A549 (cell line): ENCODE results near the gene ITPRID2.

Source experiments
- BHLHE40 ChIP-seq: IDR thresholded peaks from 2 replicates; pipeline ENCODE4 v1.6.1; 2012; ENCODE audit warnings: low read depth, low read length, inconsistent platforms
- CHD2 ChIP-seq: fragments of 150-350 bp; IDR thresholded peaks from 2 replicates; pipeline ENCODE4 v1.6.1; 2014; ENCODE audit warnings: low read length; ENCODE audit not compliant: partially characterized antibody
- EP300 ChIP-seq, 2 experiments: fragments of >200 bp; sonication (Bioruptor Twin); formaldehyde crosslinking; IDR thresholded peaks; 2 replicates in 1 of 2; 3 replicates in 1 of 2; pipeline ENCODE4 v1.6.1; 2016 to 2017
- ESRRA ChIP-seq: fragments of 150-350 bp; IDR thresholded peaks from 2 replicates; pipeline ENCODE4 v1.6.1; 2014; ENCODE audit warnings: mild to moderate bottlenecking, low read length, borderline replicate concordance
- JUNB ChIP-seq: fragments of >200 bp; sonication (Bioruptor Twin); formaldehyde crosslinking; IDR thresholded peaks from 2 replicates; pipeline ENCODE4 v1.6.1; 2016
- MAZ ChIP-seq: fragments of 150-350 bp; IDR thresholded peaks from 2 replicates; pipeline ENCODE4 v1.6.1; 2014; ENCODE audit warnings: antibody characterized with exemption, low read depth, low read length, borderline replicate concordance
- NR3C1 ChIP-seq: fragments of >200 bp; sonication (Bioruptor Twin); formaldehyde crosslinking; IDR thresholded peaks from 3 replicates; pipeline ENCODE4 v1.6.1; 2017
- POLR2A ChIP-seq: IDR thresholded peaks from 2 replicates; pipeline ENCODE4 v1.6.1; 2012; ENCODE audit warnings: mild to moderate bottlenecking, low read length
- TF ChIP-seq, protein P1 (sequence below): fragments of >200 bp; sonication (Bioruptor Twin); formaldehyde crosslinking; IDR thresholded peaks from 3 replicates; pipeline ENCODE4 v1.5.1; 2016
- TF ChIP-seq, protein P2 (sequence below): fragments of 450-650 bp; IDR thresholded peaks from 2 replicates; pipeline ENCODE4 v1.6.1; 2014; ENCODE audit warnings: antibody characterized with exemption

GRCh38 chr2:181907057-181907456, 15.5 kb downstream of the ITPRID2 start:
- TF ChIP-seq BHLHE40 (no peak), EP300 (IDR thresholded peaks at IDR 0.05) (no peak), ESRRA (no peak), CHD2 (no peak), MAZ (no peak), NR3C1 (no peak), JUNB (no peak), POLR2A (no peak)
- TF ChIP-seq, protein P1, sequence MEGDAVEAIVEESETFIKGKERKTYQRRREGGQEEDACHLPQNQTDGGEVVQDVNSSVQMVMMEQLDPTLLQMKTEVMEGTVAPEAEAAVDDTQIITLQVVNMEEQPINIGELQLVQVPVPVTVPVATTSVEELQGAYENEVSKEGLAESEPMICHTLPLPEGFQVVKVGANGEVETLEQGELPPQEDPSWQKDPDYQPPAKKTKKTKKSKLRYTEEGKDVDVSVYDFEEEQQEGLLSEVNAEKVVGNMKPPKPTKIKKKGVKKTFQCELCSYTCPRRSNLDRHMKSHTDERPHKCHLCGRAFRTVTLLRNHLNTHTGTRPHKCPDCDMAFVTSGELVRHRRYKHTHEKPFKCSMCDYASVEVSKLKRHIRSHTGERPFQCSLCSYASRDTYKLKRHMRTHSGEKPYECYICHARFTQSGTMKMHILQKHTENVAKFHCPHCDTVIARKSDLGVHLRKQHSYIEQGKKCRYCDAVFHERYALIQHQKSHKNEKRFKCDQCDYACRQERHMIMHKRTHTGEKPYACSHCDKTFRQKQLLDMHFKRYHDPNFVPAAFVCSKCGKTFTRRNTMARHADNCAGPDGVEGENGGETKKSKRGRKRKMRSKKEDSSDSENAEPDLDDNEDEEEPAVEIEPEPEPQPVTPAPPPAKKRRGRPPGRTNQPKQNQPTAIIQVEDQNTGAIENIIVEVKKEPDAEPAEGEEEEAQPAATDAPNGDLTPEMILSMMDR = no peak
- TF ChIP-seq, protein P2, sequence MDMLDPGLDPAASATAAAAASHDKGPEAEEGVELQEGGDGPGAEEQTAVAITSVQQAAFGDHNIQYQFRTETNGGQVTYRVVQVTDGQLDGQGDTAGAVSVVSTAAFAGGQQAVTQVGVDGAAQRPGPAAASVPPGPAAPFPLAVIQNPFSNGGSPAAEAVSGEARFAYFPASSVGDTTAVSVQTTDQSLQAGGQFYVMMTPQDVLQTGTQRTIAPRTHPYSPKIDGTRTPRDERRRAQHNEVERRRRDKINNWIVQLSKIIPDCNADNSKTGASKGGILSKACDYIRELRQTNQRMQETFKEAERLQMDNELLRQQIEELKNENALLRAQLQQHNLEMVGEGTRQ = no peak
